Suprapubic skin (tissue), 4 donors: Measurements from ENCODE around the gene SAMD11.

ENCODE experiments used
- EP300 ChIP-seq: sonication (generic); formaldehyde crosslinking; IDR thresholded peaks from one replicate; pipeline ENCODE4 v1.6.1; 2017; ENCODE audit warnings: antibody characterized with exemption
- POLR2A ChIP-seq, 2 donors: fragments of 450-650 bp; IDR thresholded peaks; one replicate each; pipeline ENCODE4 v1.6.1; 2017; ENCODE audit warnings: antibody characterized with exemption in 2 of 2, mild to moderate bottlenecking in 2 of 2, moderate library complexity in 2 of 2
- POLR2AphosphoS5 ChIP-seq, 3 donors: sonication (generic); formaldehyde crosslinking; IDR thresholded peaks; one replicate each; pipeline ENCODE4 v1.6.1; 2017; ENCODE audit warnings: antibody characterized with exemption in 3 of 3
- TF ChIP-seq, protein P1 (sequence below), 2 donors: fragments of 200-600 bp in 1 of 2; fragments of 450-650 bp in 1 of 2; sonication (generic) in 1 of 2; IDR thresholded peaks; one replicate each; pipeline ENCODE4 v1.5.1; 2016 to 2019; ENCODE audit warnings: antibody characterized with exemption in 2 of 2, mild to moderate bottlenecking in 1 of 2, moderate library complexity in 1 of 2

GRCh38 chr1:913491-914130, 10.1 kb upstream of the SAMD11 start:
- TF ChIP-seq, protein P1, sequence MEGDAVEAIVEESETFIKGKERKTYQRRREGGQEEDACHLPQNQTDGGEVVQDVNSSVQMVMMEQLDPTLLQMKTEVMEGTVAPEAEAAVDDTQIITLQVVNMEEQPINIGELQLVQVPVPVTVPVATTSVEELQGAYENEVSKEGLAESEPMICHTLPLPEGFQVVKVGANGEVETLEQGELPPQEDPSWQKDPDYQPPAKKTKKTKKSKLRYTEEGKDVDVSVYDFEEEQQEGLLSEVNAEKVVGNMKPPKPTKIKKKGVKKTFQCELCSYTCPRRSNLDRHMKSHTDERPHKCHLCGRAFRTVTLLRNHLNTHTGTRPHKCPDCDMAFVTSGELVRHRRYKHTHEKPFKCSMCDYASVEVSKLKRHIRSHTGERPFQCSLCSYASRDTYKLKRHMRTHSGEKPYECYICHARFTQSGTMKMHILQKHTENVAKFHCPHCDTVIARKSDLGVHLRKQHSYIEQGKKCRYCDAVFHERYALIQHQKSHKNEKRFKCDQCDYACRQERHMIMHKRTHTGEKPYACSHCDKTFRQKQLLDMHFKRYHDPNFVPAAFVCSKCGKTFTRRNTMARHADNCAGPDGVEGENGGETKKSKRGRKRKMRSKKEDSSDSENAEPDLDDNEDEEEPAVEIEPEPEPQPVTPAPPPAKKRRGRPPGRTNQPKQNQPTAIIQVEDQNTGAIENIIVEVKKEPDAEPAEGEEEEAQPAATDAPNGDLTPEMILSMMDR (IDR thresholded peaks at IDR 0.05) = no peak
- TF ChIP-seq POLR2AphosphoS5 (IDR thresholded peaks at IDR 0.05) = no peak
- TF ChIP-seq POLR2A (IDR thresholded peaks at IDR 0.05) = no peak
- TF ChIP-seq EP300 = no peak
